ENCODE data around the gene OPRL1. TPM values are rescaled to one million over a fixed set of nuclear protein-coding genes. Genes with fewer than 3 reads are reported as not detected.

Gene OPRL1
- total RNA-seq, 4 donors from 2014 or later: 0.34 to 0.91 (median 0.76) TPM; not detected in 1

DNA sequence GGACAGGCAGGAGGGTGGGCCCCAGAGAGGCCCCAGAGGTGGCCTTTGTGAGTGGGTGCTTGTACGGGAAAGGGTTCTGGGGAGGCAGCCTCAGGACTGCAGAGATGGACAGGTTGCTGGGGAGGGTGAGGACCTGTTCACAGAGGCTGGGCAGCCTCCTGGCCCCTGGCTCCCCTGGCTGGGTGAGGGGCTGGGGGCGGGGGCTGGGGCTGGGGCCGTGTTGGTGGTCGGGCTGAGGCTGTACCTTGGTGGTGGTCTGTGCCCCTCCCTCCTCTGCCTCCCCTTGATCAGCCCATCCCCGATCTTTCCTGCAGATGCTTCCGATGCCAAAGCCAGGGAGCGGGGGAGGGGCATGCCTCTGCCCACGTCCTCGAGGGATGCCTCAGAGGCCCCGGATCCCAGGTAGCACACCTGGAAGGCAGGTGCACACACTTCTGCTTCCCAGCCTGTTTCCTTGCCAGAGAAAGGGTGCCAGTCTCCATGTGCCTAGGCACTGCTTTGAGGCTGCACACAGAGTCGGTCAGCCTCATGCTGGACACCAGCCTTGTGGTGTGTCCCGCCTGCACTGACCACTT, 12.1 kb upstream of the OPRL1 start:
- Histone ChIP-seq H3K36me3 (peaks cover 0 to 21% (median 4%) of the 10 kb centered on the region in 3 donors), H3K4me3 (no peak overlapping the region), H3K4me1 (peaks cover 20 to 41% (median 24%) of the 10 kb centered on the region in 3 donors), H3K9me3 (no peaks in the 10 kb centered on the region), H3K27ac (no peak overlapping the region), H3K27me3 (no peaks in the 10 kb centered on the region)
- TF ChIP-seq, protein P1, sequence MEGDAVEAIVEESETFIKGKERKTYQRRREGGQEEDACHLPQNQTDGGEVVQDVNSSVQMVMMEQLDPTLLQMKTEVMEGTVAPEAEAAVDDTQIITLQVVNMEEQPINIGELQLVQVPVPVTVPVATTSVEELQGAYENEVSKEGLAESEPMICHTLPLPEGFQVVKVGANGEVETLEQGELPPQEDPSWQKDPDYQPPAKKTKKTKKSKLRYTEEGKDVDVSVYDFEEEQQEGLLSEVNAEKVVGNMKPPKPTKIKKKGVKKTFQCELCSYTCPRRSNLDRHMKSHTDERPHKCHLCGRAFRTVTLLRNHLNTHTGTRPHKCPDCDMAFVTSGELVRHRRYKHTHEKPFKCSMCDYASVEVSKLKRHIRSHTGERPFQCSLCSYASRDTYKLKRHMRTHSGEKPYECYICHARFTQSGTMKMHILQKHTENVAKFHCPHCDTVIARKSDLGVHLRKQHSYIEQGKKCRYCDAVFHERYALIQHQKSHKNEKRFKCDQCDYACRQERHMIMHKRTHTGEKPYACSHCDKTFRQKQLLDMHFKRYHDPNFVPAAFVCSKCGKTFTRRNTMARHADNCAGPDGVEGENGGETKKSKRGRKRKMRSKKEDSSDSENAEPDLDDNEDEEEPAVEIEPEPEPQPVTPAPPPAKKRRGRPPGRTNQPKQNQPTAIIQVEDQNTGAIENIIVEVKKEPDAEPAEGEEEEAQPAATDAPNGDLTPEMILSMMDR (IDR thresholded peaks at IDR 0.05): no peak
- TF ChIP-seq POLR2A (IDR thresholded peaks at IDR 0.05): no peak
- WGBS, 2 donors: 69% methylated on average over 3 of the region's 12 CpGs; no CpG with 5 or more reads in 1 of the 2 donors
- no peak for DNase-seq
- intact Hi-C loops (cut with DNase I): no loop called here

DNA sequence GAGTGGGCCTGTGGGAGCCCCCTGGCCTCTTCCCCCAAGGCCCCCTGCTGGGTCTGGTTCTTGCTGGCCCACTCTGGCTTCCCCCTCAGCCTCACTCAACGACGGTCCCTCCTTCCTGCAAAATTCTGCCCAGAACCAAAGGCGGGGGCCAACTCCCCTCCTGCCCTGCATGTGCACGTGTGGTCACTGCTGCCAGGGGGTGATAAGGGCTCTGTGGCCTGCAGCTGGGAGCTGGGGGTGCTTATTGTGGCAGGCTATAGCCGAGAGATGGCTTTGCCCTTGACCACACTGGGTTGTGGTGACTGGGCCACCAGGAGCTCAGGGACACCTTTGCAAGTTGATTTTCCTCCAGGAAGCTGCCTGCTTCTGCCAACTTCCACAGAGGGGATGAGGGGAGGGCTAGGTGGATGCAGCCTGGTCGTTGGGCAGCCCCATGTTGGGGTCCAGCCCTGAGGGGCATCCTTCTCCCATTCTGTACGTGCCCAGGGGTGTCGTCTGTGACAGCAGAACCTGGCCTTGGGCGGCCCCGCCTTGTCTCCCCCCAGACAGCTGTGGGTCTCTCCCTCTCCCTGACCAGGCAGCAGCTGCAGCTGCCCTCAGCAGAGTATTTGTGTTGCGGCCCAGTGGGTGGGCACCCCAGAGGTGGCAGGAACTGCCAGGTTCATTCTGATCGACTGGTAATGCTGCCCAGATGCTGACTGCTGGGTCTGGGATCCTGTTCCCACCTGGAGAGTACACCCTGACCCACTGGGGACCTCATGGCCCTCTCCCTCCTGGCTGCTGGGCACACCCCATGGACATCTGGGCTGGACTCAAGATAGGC, 11.3 kb upstream of the OPRL1 start:
- H3K27ac ChIP-seq: no peak overlapping the region
- no peaks in the 10 kb centered on the region for H3K9me3 ChIP-seq
- no peak for DNase-seq
- H3K4me1 ChIP-seq: peaks cover 15 to 35% (median 23%) of the 10 kb centered on the region in 3 donors
- no peak for TF ChIP-seq POLR2A (IDR thresholded peaks at IDR 0.05)
- TF ChIP-seq, protein P1 (IDR thresholded peaks at IDR 0.05): no peak
- intact Hi-C loops (cut with DNase I): no loop called here
- H3K4me3 ChIP-seq: no peak overlapping the region
- 83% methylated on average over 1 of the region's 12 CpGs; no CpG with 5 or more reads in 1 of the 2 donors for WGBS, 2 donors
- no peaks in the 10 kb centered on the region for H3K27me3 ChIP-seq
- H3K36me3 ChIP-seq: peaks cover 0 to 28% (median 4%) of the 10 kb centered on the region in 3 donors

DNA sequence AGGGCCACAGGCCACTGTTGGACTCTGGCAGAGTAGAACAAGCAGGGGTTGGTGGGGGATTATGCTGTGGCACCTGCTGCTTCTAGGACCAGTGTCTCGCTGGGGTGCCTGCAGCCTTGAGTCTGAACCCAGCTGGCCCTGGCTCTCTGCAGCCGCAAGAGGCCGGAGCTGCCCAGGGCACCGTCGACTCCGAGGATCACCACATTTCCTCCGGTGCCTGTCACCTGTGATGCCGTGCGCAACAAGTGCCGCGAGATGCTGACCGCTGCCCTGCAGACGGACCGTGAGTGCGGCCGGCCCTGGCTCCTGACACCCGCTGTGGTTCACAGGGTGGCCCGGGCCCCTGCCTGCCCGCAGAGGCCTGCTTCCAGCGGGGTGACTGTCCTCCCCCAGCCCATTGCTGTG, 10.7 kb upstream of the OPRL1 start:
- WGBS, 2 donors: 95% methylated on average over 12 of the region's 20 CpGs; no CpG with 5 or more reads in 1 of the 2 donors

DNA sequence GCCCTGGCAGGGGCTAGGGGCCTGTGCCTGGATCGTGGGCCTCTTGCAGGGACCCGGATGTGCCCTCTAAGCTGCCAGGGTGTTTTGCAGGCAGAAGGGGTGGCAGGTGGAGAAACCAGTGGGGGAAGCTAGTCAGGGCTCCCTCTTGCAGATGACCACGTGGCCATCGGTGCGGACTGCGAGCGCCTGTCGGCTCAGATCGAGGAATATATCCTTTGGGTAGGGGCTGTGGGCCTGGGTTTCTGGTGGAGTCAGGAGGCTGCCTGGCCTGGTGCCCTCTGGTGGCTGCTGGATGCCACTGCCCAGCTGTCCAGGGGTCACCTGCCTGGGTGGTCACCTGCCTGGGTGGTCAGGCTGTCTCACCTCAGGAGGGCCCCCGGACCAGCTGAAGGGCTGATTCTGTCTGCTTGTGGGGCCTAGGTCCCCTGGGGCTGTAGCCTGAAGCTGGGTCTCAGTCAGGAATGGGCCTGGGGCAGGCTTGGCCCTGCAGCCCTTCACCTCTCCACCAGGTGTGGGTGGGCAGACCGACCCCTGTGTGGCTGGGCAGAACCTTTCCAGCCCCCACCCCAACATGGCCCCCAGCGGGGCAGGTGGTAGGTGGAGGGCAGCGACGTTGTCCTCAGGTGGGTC, 10.2 kb upstream of the OPRL1 start:
- no peak for DNase-seq
- Histone ChIP-seq H3K36me3 (peaks cover 4 to 40% (median 6%) of the 10 kb centered on the region in 3 donors), H3K27me3 (no peaks in the 10 kb centered on the region), H3K27ac (no peak overlapping the region), H3K4me1 (peaks cover 7 to 33% (median 12%) of the 10 kb centered on the region in 3 donors), H3K9me3 (no peaks in the 10 kb centered on the region), H3K4me3 (no peak overlapping the region)
- intact Hi-C loops (cut with DNase I): no loop called here
- TF ChIP-seq POLR2A (IDR thresholded peaks at IDR 0.05): no peak
- TF ChIP-seq, protein P1 (IDR thresholded peaks at IDR 0.05): peak; percentile 29 to 68 (median 47)
- 73% methylated on average over 7 of the region's 14 CpGs; no CpG with 5 or more reads in 1 of the 2 donors for WGBS, 2 donors

More for the DNA sequence above, 10.7 kb upstream of the OPRL1 start:
- Histone ChIP-seq H3K36me3 (peaks cover under 1 to 35% (median 4%) of the 10 kb centered on the region in 3 donors), H3K4me3 (no peak overlapping the region), H3K9me3 (no peaks in the 10 kb centered on the region), H3K4me1 (peaks cover 10 to 33% (median 17%) of the 10 kb centered on the region in 3 donors), H3K27me3 (no peaks in the 10 kb centered on the region), H3K27ac (no peak overlapping the region)
- DNase-seq: no peak
- no peak for TF ChIP-seq POLR2A (IDR thresholded peaks at IDR 0.05)
- TF ChIP-seq, protein P1 (IDR thresholded peaks at IDR 0.05): no peak
- intact Hi-C loops (cut with DNase I): no loop called here

Data from esophagus squamous epithelium (tissue), 5 donors.